ENCODE measurements around the gene ERAS.
"Not testable (repeated sequence)": the region's sequence is repeated elsewhere in the genome, so short reads cannot be mapped to it uniquely, and the experiment has no call there.

The ERAS gene

GRCh38 chrX:48798318-48798717, 28.0 kb upstream of the ERAS start:
- no peak for DNase-seq

- no peak for DNase-seq
Measured at GRCh38 chrX:48800574-48801279, 25.6 kb upstream of the ERAS start.

- DNase-seq, result peak; percentile 97
Measured at GRCh38 chrX:48801280-48802088, 24.8 kb upstream of the ERAS start, which contains the start of gene HDAC6. TSS of gene HDAC6 (plus strand) at chrX:48802067. CDS start at chrX:48802693, 626 bp downstream.

- DNase-seq, result peak; percentile 70
Measured at GRCh38 chrX:48802089-48802904, 24.0 kb upstream of the ERAS start.

GRCh38 chrX:48802905-48803200, 23.5 kb upstream of the ERAS start:
- DNase-seq, result no peak

- DNase-seq, result no peak
Measured at GRCh38 chrX:48806081-48806480, 20.2 kb upstream of the ERAS start.

GRCh38 chrX:48813644-48814043, 12.7 kb upstream of the ERAS start:
- no peak for DNase-seq

- no peak for DNase-seq
Measured at GRCh38 chrX:48814722-48815121, 11.6 kb upstream of the ERAS start.

GRCh38 chrX:48815266-48815665, 11.0 kb upstream of the ERAS start:
- no peak for DNase-seq

GRCh38 chrX:48816014-48816810, 10.1 kb upstream of the ERAS start:
- no peak for DNase-seq

- DNase-seq, result no peak
Measured at GRCh38 chrX:48818098-48818497, 8.2 kb upstream of the ERAS start.

GRCh38 chrX:48818866-48819265, 7.4 kb upstream of the ERAS start:
- DNase-seq, result no peak

GRCh38 chrX:48819394-48819793, 6.9 kb upstream of the ERAS start:
- not testable (repeated sequence) for DNase-seq

- DNase-seq, result no peak
Measured at GRCh38 chrX:48823053-48823452, 3.3 kb upstream of the ERAS start.

GRCh38 chrX:48824066-48824465, 2.2 kb upstream of the ERAS start:
- no peak for DNase-seq

- no peak for DNase-seq
Measured at GRCh38 chrX:48826876-48827653, 752 bp downstream of the ERAS start.

- no peak for DNase-seq
Measured at GRCh38 chrX:48827654-48827968, 1.3 kb downstream of the ERAS start.

- no peak for DNase-seq
Measured at GRCh38 chrX:48829016-48829735, 2.9 kb downstream of the ERAS start.

GRCh38 chrX:48831136-48831908, 5.0 kb downstream of the ERAS start:
- no peak for DNase-seq

GRCh38 chrX:48831909-48832291, 5.6 kb downstream of the ERAS start:
- no peak for DNase-seq
